ENCODE data around the gene ANO4.

Gene ANO4

DNA sequence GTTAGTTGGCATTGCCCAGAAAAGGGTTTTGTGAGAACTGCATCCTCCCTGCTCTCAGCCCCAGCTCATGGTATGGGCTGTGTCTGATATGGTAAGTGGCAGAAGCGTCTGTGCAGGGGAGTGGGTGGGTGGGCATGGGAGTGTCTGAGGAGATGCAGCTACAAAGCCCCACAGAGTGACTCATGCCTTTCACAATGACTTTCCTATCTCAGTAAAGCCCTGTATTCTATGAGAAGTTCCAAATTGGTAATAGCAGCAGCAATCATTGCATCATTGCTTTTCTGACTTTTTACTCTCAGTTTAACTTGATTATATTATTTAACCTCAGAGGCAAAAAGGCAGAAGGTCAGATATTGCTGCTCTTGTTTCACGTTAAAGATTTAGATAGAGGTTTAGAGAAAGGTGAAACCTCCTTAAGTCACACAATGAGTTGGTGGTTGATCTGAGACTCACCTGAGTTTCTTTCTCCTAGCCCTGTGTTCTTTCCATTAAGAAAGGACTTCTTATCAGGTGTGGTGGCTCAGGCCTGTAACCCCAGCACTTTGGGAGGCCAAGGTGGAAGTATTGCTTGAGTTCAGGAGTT is 243.8 kb downstream of the ANO4 start:
- TF ChIP-seq, protein P1, sequence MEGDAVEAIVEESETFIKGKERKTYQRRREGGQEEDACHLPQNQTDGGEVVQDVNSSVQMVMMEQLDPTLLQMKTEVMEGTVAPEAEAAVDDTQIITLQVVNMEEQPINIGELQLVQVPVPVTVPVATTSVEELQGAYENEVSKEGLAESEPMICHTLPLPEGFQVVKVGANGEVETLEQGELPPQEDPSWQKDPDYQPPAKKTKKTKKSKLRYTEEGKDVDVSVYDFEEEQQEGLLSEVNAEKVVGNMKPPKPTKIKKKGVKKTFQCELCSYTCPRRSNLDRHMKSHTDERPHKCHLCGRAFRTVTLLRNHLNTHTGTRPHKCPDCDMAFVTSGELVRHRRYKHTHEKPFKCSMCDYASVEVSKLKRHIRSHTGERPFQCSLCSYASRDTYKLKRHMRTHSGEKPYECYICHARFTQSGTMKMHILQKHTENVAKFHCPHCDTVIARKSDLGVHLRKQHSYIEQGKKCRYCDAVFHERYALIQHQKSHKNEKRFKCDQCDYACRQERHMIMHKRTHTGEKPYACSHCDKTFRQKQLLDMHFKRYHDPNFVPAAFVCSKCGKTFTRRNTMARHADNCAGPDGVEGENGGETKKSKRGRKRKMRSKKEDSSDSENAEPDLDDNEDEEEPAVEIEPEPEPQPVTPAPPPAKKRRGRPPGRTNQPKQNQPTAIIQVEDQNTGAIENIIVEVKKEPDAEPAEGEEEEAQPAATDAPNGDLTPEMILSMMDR (IDR thresholded peaks at IDR 0.05) = no peak
- no peak for TF ChIP-seq ZFX (IDR thresholded peaks at IDR 0.05; ENCODE audit: borderline replicate concordance)
- H3K27ac ChIP-seq = no peak overlapping the region

DNA sequence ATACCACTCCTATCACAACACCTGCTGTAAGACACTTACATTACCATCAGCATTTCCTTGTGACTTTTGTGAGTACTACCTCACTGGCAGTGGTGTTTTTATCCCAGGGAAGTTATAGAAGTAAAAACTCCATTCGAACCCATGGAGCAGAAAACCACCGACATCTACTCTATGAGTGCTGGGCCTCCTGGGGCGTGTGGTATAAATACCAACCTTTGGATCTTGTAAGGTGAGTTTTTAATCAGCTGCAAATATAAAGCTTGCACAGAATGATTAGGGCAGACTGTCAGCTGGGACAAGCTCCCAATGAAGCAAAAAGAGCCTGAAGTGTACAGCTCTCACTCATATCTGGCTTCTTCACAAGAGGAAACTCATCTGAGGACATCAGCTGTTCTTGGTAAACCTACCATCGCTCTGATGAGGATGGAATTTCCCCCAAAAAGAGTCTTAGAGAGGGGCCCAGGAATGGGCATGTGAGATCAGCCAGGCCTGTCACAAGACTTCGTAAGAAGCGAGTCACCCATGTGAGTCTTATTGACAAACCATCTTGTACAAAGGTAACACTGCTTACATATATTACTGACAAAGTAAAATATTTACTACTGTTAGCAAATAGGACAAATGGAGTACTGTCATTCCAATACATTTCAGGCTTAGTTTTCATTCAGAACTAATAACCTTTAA is 245.4 kb downstream of the ANO4 start:
- H3K27ac ChIP-seq = no peak overlapping the region
- TF ChIP-seq, protein P1 (IDR thresholded peaks at IDR 0.05) = no peak
- TF ChIP-seq ZFX (IDR thresholded peaks at IDR 0.05; ENCODE audit: borderline replicate concordance) = no peak

DNA sequence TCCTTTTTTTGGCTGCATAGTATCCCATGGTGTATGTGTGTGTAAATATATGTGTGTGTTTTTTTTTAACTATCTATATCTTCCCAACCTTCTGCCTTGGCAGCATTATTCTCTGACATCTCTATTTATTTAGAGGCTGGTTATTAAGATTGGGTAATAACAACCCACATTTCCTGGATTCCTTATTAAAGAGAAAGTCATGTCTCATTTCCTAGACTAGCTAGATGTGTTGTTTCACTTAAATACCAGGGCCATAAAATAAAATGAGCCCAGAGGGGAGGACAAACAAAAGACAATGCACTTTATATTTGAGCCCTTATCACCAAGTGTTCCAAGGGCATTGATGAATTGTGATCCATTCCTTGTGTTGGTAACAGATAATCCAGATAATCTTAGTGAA is 246.4 kb downstream of the ANO4 start:
- TF ChIP-seq, protein P1 (IDR thresholded peaks at IDR 0.05) = no peak
- TF ChIP-seq ZFX (IDR thresholded peaks at IDR 0.05; ENCODE audit: borderline replicate concordance) = no peak
- H3K27ac ChIP-seq = no peak overlapping the region

DNA sequence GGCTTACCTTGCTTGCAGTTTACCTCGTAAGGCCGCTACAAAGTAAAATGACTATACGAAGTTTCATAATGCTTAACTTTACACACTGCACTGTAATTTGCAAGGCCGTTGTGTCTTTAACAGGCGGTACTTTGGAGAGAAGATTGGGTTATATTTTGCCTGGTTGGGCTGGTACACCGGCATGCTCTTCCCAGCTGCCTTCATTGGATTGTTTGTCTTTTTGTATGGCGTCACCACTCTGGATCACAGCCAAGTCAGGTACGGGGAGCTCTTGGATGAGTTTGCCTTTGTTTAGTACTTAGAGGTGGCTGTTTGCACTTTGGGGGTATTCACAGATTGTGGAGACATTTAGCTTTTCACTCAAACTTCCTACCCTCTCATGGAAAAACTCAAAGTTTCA is 247.6 kb downstream of the ANO4 start:
- H3K27ac ChIP-seq = peak overlapping the region; percentile 15
- TF ChIP-seq ZFX (IDR thresholded peaks at IDR 0.05; ENCODE audit: borderline replicate concordance) = no peak
- TF ChIP-seq, protein P1 (IDR thresholded peaks at IDR 0.05) = no peak

DNA sequence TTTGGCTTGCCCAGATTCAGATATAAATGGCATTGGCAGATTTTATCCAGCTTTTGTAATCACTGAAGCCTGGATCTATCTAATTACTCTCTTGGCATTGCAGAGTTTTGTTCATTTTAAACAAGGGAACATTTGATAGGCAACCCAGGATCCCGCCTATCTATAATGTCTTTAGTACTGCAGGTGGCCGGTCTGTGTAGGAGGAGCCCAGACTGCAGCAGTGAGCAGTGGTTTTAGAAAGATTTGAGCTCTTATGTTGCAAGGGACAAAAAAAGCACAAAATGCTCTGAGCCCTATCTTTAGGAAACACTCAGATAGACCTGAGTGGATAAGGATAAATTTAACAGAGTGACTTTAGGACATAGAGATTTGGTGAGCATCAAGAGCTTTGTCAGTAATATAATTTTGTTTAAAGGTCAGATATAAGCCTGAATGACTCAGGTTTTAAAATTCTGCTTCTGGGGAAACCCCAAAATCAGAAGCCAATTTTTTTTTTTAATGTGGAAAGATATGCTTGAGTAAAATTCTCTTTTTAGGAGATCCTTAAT is 250.0 kb downstream of the ANO4 start:
- no peak for TF ChIP-seq ZFX (IDR thresholded peaks at IDR 0.05; ENCODE audit: borderline replicate concordance)
- TF ChIP-seq, protein P1 (IDR thresholded peaks at IDR 0.05) = no peak
- H3K27ac ChIP-seq = no peak overlapping the region

DNA sequence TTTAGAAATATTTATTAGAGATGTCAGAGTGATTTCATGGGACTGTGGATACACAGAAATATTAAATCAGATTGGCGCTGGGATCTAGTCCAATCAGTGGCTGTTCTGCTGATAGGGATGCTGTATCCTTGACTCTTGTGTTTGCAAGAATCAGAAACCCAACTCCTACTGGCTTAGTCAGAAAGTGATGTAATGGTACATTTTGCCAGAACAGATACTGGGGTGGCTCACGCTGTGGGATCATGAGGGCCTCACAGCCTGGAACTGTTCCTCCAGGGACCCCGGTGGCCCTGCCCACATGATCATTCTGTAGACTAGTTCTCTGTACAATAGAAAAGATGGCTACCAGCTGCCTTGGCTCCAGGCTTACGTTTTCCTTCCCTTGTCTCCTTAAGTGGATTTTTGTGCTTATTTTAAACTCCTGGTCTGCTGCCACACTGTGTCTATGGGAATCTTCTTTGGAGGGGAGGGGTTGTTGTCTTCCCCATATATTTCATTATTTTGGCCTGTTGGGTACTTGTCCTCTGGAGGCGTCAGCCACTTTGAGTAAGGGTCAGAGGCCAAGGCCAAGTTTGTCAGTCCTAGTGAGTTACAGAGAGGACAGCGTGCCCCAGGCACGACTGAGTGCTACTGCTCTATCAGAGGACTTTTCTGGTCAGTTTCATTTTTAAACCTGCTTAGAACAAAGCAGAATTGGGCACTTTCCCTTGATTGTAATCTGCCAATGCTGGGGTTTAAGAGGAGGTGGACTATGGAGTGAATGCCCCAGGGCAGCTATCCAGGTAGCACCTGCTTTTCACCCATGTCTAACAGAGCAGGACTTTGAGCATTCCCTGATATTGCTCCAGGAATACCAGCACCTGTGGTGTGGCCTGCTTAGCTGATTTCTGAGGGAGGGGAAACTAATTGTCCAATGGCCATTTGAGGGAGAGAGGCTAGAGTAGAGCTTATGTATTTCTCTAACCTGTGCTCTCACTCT is 251.2 kb downstream of the ANO4 start:
- H3K27ac ChIP-seq = no peak overlapping the region
- TF ChIP-seq, protein P1 (IDR thresholded peaks at IDR 0.05) = no peak
- TF ChIP-seq ZFX (IDR thresholded peaks at IDR 0.05; ENCODE audit: borderline replicate concordance) = no peak
